HG03103 (cell line): Measurements from ENCODE around the gene DCLK2.

ENCODE experiments used
- ATAC-seq: cut with Tn5 transposase; IDR thresholded peaks from one replicate; pipeline ENCODE4 v1.9.1; 2021; ENCODE audit warnings: low read depth; ENCODE audit not compliant: unreplicated experiment

The DCLK2 gene

DNA sequence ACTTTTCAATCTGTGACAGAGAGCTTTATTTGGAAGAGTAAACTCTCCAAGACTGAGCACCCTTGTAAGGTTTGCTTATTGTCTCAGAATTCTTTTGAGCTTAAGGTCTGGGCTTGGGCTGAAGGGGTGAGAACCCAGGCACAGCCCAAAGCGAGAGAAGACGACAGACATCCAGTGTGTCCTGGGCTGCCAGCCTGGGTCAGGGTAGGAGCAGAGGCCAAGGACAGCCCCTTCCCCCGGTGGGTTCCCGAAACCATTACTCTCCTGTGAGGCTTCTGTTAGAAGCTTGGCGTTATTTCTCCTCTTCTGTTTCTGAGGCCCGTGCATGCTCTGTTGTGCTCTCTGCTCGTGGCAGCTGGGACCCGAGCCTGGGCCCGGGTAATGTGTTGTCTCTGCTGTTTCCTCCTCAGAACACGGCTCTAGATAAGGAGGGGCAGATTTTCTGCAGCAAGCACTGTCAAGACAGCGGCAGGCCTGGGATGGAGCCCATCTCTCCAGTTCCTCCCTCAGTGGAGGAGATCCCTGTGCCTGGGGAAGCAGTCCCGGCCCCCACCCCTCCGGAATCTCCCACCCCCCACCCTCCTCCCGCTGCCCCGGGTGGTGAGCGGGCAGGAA, 177.5 kb downstream of the DCLK2 start:
- no peak for ATAC-seq

DNA sequence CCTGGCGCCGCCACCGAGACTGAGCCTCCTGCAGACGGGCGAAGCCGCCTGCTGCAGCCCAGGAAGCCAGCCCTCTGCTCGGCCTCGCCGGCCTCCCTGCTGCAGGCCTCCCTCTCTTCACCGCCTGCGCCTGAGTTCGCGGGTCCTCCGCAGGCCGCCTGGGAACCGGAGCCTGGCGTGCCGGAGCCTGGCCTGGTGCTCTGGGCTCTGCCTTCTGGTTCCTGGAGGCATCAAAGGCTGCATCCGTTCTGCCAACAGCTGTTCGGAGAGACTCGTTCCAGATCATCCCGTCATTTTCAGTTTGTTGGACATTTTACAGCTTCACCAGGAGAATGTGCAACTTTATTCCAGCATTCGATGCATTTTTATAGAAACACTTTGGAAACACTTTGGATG, 178.0 kb downstream of the DCLK2 start:
- ATAC-seq, result no peak

DNA sequence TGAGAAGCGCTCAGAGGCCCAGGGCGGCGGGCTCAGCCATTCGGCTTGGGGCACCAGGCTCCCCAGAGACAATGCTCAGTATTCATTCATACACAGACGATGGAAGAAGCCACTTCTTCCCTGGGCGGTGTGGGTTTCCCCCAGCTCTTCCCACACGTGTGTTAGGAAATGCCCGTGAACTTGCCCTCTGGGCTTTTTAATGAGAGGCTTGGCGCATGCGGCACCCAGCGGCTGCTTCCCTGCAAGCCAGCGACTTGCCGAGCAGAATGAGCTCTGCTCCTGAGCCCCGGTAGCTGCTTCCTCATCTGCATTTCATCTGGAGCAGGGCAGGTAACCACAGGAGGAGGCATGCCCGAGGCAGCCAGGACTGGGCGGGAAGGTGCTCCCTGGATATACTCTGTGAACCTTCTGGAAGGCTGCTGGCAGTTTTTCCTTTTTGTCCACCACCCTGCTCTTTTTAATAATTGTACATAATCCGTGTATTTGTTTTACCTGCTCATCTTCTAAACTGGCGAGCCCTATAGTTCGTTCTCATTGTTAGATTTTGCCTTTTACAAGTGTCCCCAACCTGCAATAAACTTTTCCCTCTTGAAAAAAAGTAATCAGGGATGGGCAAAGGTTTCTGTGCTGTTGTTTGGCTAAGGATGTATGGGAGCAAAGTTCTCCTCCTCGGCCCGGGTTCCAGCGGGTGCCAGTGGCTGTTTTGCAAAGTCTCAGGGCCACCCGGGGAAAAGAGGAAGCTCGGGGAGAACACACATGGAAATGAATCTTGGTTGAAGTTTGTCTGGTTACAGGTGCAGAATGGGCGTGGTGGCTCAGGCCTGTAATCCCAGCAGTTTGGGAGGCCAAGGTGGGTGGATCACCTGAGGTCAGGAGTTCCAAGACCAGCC, 178.8 kb downstream of the DCLK2 start:
- ATAC-seq, result no peak

DNA sequence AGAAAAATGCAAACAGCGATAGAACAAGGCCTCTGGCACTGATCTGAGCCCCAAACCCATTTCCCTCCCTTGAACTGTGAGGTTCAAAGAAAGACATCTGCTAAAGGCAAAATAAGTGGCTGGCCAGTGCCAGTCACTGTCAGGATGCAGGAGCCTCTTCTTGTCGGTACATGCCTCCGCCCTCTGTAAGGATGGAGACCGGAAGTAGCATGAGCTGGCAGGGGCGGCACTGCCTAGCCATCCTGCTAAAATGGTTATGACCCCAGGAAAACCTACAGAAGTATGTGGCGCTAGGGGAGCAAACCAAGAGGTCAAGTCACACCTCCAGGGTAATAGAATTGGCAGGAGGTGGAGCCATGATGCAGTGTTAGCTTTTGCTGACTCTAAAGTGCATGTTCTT, 180.3 kb downstream of the DCLK2 start:
- ATAC-seq, result no peak

DNA sequence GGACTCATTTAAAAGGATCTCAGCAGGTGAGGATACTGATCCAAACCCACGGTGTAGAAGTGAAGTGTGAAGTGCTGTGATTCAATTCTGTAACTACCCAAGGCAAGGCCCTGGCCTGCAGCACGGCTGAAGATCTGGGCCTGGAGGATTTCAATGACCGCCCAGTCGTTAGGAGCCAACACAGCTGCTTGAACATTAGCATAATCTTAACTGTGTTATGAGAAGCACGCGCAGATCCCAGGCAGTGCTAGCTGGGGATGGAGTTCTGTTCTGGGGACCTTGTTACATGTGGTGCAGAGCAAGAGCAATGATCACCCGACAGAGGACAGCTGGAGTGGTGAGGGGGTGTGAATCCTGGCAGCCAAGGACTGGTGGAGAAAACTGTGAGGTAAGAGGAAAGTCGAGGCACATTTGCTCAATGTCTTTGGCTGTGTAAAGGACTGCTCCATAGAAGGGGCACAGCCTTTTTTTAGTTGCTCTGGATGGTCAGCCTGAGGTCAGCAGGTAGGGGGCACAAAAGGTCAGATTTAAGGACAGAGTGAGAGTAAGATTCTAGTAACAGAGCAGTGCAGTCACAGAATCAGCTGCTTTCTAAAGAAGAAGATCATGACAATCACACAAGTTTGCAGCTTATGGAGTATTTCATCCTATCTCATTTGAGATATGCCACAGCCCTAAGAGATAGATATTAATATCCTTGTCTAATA, 181.8 kb downstream of the DCLK2 start:
- ATAC-seq, result no peak

DNA sequence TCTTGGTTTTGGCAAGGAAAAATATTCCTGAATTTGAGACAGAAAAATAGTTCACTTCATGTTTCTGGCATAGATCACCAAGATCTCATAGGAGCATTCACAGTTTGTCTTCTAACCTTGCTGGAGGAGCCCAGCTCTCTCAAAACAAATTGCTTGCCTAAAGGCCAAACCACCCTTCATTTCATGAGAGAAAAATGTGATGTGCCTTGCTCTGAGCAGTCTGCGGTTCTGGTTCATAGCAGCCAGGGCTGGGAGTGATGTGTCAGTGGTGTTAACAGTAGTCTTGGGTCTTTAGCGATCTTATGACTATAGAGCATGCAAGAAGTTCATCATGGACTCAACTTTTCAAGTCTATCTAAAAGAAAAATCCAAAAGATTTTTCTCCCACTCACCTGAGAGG, 183.3 kb downstream of the DCLK2 start:
- no peak for ATAC-seq

DNA sequence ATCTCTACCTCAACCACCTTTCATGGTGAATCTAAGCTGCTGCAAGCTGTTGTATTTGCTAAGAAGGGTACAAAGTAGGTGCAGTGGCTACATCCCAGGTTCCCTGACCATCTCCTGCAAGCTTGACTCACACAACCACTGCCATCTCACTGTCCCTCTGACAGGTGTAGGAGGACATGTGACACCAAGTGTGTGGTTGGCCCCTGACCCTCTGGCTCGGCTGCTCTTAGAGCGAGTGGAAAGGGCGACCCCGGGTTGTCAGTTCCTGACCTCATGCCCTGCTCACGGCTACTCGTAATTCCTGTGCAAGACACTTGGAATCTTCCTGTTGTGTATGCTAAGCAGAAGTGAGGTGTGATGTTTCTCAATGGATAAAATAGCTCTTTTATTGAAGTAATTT, 184.4 kb downstream of the DCLK2 start:
- ATAC-seq, result no peak

DNA sequence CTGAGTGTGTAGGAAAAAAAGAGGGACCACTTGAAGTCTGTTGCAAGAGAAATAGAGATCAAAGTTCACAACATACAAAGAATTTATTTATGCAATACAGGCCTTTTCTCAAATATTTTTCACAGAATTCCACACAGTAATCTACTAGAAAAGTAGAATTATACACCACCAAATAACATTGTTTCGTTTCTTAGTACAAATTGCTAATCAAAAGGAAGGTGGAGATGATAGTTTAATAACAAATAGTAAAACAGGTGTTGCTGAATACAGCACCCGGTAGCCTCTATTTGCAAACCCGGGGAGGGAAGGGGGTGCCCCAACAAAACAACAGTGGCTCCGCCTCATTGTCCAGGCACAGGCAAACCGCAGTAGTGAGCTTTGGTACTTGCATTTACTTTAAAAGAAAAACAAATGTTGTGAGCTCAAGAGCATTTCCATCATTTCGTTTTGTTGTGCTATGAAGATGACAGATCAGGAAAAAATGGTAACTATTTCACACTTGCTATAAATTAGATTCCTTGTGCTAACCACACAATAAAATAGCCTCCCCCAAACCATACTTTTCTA, 186.4 kb downstream of the DCLK2 start:
- no peak for ATAC-seq

DNA sequence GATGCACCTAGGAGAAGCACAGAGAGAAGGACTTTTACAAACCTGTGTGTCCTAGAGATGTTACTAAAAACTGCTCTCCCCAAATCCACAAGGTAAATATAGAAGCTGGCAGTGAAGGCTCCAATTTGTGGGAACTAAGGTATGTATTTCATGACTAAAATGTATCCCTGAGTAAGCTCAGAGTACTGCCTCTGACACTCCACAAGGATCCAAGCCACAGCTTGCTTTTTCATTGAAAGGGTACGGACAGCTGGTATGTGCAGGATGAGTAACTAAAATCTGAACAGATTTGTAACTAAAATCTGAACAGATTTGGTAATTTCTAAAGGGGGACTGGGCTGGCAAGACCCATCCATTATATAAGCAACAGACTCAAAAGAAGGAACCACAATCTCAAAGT, 187.6 kb downstream of the DCLK2 start:
- ATAC-seq, result no peak

DNA sequence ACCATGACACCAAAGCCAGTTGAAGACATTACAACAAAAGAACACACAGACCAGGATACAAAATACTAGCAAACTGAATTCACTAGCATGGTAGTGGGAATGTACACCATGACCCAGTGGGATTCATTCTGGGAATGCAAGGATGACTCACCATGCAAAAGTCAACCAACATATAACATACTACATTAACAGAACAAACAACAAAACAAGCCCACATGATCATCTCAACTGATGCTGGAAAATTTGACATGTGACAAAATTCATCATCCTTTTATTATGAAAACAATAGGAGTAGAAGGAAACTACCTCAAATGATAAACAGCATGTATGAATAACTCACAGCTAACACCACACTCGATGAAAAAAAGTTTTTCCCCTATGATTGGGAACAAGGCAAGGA, 190.2 kb downstream of the DCLK2 start:
- ATAC-seq, result no peak

DNA sequence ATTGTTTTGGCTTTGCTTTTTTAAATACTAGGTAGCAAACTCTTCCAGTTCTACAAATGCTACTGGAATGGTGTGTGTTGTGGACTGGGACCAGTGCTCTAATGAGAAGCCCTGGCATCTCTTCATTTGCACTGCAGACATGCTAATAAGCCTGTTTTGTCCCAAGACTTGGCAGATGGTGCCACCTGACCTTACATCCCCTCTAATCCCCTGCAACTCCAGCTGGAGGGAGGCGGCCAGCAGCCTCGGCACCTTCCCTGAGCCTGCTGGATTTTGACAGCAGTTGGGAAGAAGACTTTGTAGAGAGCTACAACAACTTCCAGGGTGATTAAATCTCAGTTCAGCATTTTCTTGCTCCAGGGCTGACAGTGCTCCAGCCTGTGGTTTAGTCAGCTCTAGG, 200.0 kb downstream of the DCLK2 start:
- no peak for ATAC-seq

DNA sequence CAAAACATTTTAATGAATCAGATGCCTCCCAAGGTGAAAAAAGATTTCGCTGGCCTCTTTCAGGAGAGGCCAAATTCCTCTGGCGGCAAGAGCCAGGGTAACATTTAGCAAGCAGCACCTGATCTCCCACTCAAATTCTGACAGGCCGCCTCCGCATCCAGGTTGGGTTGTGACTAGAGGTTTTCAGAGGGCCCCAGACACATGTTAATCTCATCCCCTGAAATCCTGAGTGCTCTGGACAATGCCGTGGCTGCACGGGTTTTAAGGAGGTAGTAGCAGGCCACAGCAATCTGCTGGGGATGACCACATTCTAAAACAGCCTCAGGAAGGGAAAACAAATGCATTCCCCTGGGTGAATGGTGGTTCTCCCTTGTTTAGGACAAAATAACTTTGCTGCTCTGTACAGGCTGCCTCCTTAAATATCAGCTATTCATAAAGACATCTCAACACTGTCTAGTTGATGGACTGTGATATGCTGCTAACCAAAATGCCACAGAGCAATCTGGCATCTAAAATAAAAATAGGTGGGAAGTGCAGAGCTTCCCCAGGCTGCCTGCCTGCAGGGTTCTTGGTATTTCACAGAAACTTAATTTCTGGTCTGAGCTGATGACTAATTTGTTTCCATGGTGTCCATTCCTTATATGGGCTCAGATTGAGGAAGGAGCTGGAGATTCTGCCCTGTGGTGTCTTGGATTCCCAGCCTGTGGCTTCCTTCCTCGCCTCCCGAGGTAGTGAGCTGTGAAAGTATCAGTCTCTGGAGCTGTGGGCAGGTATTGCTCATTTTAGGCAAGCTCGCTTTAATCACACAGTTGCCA, 202.0 kb downstream of the DCLK2 start:
- no peak for ATAC-seq

DNA sequence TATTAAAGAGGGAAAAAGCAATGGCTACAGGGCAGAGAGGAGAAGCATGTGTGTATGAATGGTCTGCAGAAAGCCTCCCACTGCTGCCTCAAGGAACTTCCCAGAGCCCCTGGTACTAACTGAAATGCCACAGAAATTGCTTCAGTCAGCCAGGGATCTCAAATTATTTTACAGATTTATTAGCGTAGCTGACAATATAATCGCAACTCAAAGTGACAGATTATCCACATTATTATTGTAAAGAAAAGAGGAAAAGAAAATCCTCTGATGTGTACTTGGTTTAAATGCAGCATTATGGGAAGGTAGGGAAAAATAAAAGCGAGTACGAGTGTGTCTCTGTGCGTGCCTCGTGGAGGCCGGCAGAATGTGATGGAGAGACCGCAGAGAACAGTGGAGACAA, 202.7 kb downstream of the DCLK2 start:
- no peak for ATAC-seq

DNA sequence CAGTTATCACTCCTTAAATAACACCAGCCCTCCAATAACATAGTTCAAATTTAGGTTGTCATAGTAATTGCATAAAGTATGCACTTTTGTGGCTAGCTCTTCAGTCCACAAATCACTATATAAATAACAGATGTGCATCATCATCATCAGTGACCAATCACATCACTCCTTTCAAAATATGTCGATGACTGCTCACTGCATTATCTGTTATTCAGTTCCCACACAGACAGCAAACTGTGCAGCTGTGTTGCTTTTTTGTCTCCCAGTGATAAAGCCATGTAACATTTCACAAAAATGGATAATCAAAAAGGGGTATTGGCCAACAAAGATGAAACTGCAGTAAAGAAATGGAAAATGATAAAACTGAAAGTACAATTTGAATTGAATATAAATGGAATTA, 205.4 kb downstream of the DCLK2 start:
- no peak for ATAC-seq

DNA sequence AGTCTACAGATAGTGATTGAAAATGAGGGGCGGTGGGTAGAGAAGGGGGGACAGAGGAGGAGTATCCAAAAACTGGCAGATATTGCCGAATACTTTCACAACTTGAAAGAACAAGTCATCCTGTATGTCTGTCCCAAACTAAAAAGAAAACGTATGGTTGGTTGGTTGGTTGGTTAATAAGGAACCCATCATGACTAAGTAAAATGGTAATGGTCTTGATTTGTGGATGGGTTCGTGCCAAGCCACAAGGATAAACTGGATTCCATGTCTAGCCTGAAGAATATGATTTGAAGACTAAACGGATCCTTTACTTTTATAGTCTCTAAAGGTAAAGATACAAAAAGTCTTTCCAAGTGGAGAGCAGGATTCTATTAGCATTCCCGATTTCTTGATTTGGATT, 208.4 kb downstream of the DCLK2 start:
- no peak for ATAC-seq

DNA sequence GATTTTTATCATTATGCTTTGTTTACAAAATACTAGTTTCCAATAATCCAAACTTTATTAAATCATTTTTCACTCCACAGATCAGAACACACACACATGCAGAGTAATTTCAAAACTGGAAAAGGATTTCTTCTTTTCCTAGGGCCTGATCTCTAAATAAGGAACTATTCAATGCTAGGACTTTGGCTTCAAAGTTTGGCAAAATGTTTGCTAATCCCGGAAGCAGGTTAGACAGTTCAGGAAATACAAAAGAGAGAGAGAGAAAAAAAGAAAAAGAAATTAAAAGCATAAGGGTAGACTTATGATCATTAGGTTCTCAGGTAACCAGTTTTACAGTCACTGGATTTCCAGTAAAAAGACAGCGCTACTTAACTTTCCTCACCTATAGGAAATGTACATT, 211.0 kb downstream of the DCLK2 start:
- no peak for ATAC-seq

DNA sequence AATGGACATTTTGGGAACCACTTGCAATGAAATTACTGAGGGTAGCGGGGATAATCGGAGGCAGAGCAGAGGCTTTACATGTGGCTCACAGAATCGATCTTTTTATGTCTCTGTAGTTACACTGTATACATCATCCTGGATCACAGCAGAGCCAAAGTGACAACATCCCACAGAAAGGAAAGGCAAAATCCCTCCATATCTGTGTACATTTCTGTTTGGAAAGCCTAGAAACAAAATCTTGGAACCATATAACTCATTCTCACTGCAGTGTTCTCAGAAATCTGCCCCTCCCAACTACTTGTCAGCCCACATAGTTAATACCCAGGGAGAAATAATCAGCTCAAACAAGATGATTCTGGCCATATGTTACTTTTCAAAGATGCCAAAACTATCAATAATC, 211.6 kb downstream of the DCLK2 start:
- ATAC-seq, result no peak

DNA sequence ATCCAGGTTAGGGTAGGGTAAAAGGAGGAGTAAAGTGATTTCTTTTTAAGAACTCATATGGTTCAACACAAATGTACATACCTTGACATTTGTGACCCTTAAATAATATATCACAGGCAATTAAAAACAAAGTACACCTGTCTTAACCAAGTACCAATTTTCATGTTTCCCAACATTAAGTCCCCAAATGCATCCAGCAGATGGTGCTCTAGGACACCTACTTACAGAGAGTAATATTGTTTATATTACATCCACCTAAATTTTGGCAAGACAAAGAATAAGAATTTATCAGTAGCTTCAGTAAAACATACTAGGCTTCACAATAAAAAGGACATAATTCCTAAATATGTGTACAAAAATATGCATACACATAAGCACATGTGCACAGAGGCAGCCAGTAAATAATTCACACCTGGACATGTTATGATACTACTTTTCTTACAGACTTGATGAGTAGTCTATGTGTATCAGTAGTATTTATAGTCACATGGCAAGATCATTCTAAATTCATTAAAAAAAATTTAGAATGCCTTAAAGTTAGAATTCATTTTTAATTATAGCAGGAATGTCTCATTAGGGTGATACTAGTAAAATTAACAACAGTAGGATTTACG, 219.7 kb downstream of the DCLK2 start:
- ATAC-seq, result no peak

DNA sequence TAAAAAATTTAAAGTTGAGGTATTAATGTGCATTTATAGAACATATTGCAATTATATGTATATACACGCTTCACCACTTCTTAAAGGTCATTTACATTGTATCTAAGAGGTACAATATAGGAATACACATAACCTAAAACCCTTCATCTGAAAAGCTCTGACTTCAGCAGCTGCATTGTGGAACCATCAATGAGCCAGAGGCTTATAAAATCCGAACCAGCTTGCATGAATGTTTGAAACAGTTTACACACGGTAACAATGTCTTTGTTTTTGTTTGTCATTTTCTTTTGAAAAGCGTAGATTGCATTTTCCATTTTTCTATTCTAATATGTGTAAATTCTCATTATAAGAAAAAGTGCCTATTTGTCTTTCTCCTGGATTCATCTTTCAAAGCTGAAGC, 221.6 kb downstream of the DCLK2 start:
- no peak for ATAC-seq

DNA sequence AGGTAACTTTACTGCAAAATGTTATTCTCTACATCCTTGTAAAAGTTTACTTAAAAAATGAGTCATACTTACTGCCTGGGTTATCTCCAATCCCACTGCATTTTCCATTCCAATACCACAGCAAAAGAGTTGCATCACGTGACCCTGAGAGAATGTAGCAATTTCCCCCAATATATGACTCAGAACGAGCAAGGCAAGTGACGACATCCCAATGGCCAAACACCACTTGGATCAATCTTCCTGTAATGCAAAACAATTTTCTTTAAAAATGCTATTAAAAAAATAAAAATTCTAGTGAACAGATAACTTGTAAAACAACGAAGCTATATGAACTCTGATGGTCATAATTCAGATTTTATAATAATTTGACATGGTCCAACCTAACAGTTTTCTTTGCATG, 224.3 kb downstream of the DCLK2 start:
- ATAC-seq, result no peak
